GM12878 (cell line): ENCODE data around the gene TRIM72. TPM values are rescaled to one million over a fixed set of nuclear protein-coding genes. Genes with fewer than 3 reads are reported as not detected.

Source experiments
- BACH1 ChIP-seq: fragments of 450-650 bp; IDR thresholded peaks from 2 replicates; pipeline ENCODE4 v1.6.1; 2017; ENCODE audit warnings: mild to moderate bottlenecking, borderline replicate concordance
- ETV6 ChIP-seq, 2 experiments: fragments of 450-650 bp in 1 of 2; IDR thresholded peaks in 1 of 2; conservative IDR thresholded peaks in 1 of 2; 2 replicates each; pipeline ENCODE4 v1.6.1; 2014; ENCODE audit warnings: antibody characterized with exemption in 1 of 2, borderline replicate concordance in 1 of 2, low read depth in 1 of 2, mild to moderate bottlenecking in 1 of 2, moderate library complexity in 1 of 2
- MTA3 ChIP-seq: IDR thresholded peaks from 2 replicates; pipeline ENCODE4 v1.6.1; 2012; ENCODE audit warnings: low read length, inconsistent platforms, borderline replicate concordance
- SPI1 ChIP-seq: IDR thresholded peaks from 2 replicates; pipeline ENCODE4 v1.6.1; 2011; ENCODE audit warnings: low read depth, mild to moderate bottlenecking, low read length, moderate library complexity, borderline replicate concordance; ENCODE audit not compliant: insufficient read depth
- WRNIP1 ChIP-seq: IDR thresholded peaks from 2 replicates; pipeline ENCODE4 v1.6.1; 2011; ENCODE audit warnings: low read depth, low read length, improper control_type of control experiment, borderline replicate concordance
- polyA plus RNA-seq, 11 experiments: library from polyadenylated mRNA; depleted of rRNA in 4 of 11; unstranded in 6 of 11; stranded (reverse) in 5 of 11; fragments of >200 nt; fragmentation: Nextera tagmentation in 4 of 11; fragmentation: Illumina TruSeq in 1 of 11; extraction: Ambion mirVana in 4 of 11; extraction: Trizol in 1 of 11; gene quantifications; 1 replicate in 1 of 11; 2 replicates in 10 of 11; pipeline versions ENCODE4 v1.2.1 to v1.2.3, GENCODE V29; 2011 to 2016; ENCODE audit warnings: inconsistent platforms in 2 of 11, missing spikeins in 2 of 11, low read depth in 1 of 11
- total RNA-seq, 4 experiments: library from RNA; depleted of rRNA in 3 of 4; stranded (reverse); fragments of >200 nt in 3 of 4; fragmentation: Illumina TruSeq in 1 of 4; extraction: Trizol in 1 of 4; gene quantifications; 2 replicates each; pipeline versions ENCODE4 v1.2.1 to v1.2.3, GENCODE V29; 2013 to 2021
- TF ChIP-seq, protein P1 (sequence below): fragments of 450-650 bp; IDR thresholded peaks from 2 replicates; pipeline ENCODE4 v1.6.1; 2017; ENCODE audit warnings: mild to moderate bottlenecking, moderate library complexity
- TF ChIP-seq, protein P2 (sequence below): IDR thresholded peaks from 2 replicates; pipeline ENCODE4 v1.6.1; 2012; ENCODE audit warnings: low read length, inconsistent platforms
- TF ChIP-seq, protein P3 (sequence below): IDR thresholded peaks from 2 replicates; pipeline ENCODE4 v1.6.1; 2011; ENCODE audit warnings: mild to moderate bottlenecking, low read depth, low read length, moderate library complexity; ENCODE audit not compliant: insufficient replicate concordance

TRIM72 gene
- total and polyA plus RNA-seq, 10 of the 15 experiments (the other 5 are each of a cell fraction or from before 2014, with no cell fraction given) = 0.03 to 1.2 (median 0.23) TPM; not detected in 1

DNA sequence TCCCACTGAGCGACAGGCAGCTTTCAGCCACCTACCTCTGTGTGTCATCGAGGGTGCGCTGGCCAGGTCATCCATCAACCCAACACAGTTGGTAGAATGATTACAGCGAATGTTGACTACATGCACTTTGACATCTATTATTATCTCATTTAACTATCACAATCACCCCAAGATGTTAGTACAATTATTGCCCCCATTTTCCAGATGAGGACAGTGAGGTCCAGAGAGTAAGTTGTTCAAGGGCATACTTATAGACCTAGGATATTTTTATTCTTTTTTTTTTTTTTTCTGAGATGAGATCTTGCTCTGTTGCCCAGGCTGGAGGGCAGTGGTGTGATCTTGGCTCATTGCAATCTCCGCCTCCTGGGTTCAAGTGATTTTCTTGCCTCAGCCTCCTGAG lies 37.5 kb downstream of the TRIM72 start (continued):
- TF ChIP-seq, protein P1, sequence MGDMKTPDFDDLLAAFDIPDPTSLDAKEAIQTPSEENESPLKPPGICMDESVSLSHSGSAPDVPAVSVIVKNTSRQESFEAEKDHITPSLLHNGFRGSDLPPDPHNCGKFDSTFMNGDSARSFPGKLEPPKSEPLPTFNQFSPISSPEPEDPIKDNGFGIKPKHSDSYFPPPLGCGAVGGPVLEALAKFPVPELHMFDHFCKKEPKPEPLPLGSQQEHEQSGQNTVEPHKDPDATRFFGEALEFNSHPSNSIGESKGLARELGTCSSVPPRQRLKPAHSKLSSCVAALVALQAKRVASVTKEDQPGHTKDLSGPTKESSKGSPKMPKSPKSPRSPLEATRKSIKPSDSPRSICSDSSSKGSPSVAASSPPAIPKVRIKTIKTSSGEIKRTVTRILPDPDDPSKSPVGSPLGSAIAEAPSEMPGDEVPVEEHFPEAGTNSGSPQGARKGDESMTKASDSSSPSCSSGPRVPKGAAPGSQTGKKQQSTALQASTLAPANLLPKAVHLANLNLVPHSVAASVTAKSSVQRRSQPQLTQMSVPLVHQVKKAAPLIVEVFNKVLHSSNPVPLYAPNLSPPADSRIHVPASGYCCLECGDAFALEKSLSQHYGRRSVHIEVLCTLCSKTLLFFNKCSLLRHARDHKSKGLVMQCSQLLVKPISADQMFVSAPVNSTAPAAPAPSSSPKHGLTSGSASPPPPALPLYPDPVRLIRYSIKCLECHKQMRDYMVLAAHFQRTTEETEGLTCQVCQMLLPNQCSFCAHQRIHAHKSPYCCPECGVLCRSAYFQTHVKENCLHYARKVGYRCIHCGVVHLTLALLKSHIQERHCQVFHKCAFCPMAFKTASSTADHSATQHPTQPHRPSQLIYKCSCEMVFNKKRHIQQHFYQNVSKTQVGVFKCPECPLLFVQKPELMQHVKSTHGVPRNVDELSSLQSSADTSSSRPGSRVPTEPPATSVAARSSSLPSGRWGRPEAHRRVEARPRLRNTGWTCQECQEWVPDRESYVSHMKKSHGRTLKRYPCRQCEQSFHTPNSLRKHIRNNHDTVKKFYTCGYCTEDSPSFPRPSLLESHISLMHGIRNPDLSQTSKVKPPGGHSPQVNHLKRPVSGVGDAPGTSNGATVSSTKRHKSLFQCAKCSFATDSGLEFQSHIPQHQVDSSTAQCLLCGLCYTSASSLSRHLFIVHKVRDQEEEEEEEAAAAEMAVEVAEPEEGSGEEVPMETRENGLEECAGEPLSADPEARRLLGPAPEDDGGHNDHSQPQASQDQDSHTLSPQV = no peak
- TF ChIP-seq MTA3 (no peak), WRNIP1 (no peak), BACH1 (no peak), SPI1 (no peak), ETV6 (conservative IDR thresholded peaks at IDR 0.05 in 1 of 2, IDR thresholded peaks at IDR 0.05 in 1 of 2; ENCODE audit: borderline replicate concordance in 1 of 2, low read depth in 1 of 2) (no peak)
- TF ChIP-seq, protein P2, sequence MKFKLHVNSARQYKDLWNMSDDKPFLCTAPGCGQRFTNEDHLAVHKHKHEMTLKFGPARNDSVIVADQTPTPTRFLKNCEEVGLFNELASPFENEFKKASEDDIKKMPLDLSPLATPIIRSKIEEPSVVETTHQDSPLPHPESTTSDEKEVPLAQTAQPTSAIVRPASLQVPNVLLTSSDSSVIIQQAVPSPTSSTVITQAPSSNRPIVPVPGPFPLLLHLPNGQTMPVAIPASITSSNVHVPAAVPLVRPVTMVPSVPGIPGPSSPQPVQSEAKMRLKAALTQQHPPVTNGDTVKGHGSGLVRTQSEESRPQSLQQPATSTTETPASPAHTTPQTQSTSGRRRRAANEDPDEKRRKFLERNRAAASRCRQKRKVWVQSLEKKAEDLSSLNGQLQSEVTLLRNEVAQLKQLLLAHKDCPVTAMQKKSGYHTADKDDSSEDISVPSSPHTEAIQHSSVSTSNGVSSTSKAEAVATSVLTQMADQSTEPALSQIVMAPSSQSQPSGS = no peak
- TF ChIP-seq, protein P3, sequence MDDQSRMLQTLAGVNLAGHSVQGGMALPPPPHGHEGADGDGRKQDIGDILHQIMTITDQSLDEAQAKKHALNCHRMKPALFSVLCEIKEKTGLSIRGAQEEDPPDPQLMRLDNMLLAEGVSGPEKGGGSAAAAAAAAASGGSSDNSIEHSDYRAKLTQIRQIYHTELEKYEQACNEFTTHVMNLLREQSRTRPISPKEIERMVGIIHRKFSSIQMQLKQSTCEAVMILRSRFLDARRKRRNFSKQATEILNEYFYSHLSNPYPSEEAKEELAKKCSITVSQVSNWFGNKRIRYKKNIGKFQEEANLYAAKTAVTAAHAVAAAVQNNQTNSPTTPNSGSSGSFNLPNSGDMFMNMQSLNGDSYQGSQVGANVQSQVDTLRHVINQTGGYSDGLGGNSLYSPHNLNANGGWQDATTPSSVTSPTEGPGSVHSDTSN = no peak
